ENCODE measurements around the gene RPP25.
A peak's percentile ranks its signal among the peaks of the same experiment; 100 is the strongest.
"Not testable (repeated sequence)": the region's sequence is repeated elsewhere in the genome, so short reads cannot be mapped to it uniquely, and the experiment has no call there.

Gene RPP25

GRCh38 chr15:74913799-74914198 is 42.8 kb downstream of the RPP25 start:
- not testable (repeated sequence) for ATAC-seq

- no peak for ATAC-seq
Measured at GRCh38 chr15:74913041-74913440, 43.5 kb downstream of the RPP25 start.

GRCh38 chr15:74908635-74909034 is 47.9 kb downstream of the RPP25 start:
- ATAC-seq, result no peak

- ATAC-seq, result peak; percentile 16 to 20
Measured at GRCh38 chr15:74907163-74907870, 49.3 kb downstream of the RPP25 start.

GRCh38 chr15:74906450-74907162 is 50.0 kb downstream of the RPP25 start, which contains the start of gene FAM219B:
TSS of gene FAM219B (minus strand) at chr15:74906851. CDS start at chr15:74906800, 51 bp downstream.
- peak; percentile 84 to 87 for ATAC-seq

GRCh38 chr15:74906067-74906449 is 50.5 kb downstream of the RPP25 start:
- peak; percentile 15 to 31 for ATAC-seq
